GM12872 (cell line): ENCODE results near the gene MYCL.
A peak's percentile ranks its signal among the peaks of the same experiment; 100 is the strongest.

Experiments
- TF ChIP-seq, protein P1 (sequence below): IDR thresholded peaks from 3 replicates; pipeline ENCODE4 v1.5.1; 2011; ENCODE audit warnings: low read depth, mild to moderate bottlenecking, low read length, moderate library complexity; ENCODE audit not compliant: insufficient read depth

Gene MYCL

GRCh38 chr1:39927538-39927937 is 25.8 kb upstream of the MYCL start:
- TF ChIP-seq, protein P1, sequence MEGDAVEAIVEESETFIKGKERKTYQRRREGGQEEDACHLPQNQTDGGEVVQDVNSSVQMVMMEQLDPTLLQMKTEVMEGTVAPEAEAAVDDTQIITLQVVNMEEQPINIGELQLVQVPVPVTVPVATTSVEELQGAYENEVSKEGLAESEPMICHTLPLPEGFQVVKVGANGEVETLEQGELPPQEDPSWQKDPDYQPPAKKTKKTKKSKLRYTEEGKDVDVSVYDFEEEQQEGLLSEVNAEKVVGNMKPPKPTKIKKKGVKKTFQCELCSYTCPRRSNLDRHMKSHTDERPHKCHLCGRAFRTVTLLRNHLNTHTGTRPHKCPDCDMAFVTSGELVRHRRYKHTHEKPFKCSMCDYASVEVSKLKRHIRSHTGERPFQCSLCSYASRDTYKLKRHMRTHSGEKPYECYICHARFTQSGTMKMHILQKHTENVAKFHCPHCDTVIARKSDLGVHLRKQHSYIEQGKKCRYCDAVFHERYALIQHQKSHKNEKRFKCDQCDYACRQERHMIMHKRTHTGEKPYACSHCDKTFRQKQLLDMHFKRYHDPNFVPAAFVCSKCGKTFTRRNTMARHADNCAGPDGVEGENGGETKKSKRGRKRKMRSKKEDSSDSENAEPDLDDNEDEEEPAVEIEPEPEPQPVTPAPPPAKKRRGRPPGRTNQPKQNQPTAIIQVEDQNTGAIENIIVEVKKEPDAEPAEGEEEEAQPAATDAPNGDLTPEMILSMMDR, result no peak

DNA sequence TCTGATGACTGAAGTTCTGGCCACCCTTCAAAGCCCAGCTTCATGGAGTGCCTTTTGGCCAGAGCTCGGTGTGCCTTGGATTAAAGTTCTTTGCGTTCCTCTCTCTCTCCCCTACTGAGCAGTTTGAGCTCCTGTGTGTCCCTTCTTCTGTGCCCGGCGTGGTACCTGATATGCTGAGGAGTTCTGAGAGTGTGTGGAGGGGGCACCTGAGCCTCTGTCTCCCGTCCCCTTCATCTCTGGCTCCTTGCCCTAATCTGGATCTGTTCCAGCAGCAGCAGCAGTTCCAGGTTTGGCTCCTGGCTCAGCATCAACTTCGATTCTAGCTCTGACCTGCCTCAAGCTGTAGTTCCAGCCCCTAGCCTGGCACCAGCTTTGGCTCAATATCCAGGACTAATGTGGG is 25.1 kb upstream of the MYCL start:
- TF ChIP-seq, protein P1, result no peak

DNA sequence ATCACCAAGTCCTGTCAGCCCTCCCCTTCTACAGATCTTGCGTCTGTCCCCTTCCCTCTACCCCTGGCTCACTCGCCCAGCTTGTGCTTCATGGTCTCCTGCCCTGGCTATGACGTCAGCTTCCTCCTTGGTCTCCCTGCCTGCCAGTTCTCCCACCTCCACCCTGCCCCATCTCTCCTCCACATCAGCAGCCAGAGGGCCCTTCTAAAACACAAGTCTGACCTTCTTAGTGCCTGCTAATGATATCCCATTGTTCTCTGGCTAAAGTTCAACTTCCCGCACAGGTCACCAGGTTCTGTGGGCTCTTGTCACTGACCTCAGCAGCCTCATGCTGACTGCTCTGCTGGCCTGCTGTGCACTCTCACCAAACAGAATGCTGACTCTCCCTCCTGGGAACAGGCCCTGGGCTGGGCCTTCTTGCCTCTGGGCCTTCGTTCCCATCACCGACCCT is 24.7 kb upstream of the MYCL start:
- TF ChIP-seq, protein P1, result no peak

DNA sequence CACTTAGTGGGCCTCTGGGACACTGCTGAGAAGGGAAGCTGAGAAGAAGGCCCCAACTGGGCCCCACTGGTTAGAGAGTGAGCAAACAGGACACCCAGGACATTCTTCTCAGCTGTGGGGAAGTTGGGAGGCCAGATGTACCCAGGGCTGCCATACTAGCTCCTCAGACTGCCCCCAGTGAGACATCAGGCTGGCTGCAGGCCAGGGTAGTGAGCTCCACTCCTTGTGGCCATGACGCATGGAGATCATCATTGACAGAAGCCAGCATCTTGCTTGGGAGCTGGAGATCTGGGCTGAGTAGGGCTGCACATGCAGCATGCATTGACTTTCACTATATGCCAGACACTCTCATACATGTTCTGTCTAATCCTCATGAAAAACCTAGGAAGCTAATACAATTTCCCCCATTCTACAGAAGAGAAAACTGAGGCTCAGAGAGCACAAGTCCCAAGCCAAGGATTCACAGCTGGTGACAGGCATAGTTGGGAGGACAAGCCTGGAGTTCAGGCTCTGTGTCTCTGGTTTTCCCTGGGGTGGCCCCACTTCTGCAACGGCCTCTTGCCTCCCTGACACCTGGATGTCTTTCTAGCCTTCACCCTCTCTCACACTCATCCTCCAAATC is 24.1 kb upstream of the MYCL start:
- TF ChIP-seq, protein P1, result no peak

DNA sequence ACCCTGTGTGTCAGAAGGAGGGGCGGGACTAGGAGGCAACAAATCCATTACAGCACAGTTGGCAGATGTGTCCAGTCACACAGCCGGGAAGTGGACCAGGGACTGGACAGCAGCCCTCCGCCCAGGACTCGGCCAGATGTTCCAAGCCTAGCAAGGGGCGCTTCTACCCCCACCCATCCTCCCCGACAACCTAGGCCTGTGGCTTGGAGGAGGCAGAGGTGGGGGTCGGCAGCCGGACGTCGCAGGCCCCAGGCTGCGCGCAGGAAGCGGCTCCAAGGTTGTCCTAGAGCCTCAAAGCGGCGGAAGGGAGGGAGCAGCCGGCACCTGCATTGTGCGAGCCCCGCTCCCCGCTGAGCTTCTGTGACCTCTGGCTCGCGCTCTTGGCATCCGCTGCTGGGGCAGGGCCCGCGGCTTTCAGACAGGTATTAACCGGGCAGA is 20.6 kb upstream of the MYCL start:
- TF ChIP-seq, protein P1, result no peak

DNA sequence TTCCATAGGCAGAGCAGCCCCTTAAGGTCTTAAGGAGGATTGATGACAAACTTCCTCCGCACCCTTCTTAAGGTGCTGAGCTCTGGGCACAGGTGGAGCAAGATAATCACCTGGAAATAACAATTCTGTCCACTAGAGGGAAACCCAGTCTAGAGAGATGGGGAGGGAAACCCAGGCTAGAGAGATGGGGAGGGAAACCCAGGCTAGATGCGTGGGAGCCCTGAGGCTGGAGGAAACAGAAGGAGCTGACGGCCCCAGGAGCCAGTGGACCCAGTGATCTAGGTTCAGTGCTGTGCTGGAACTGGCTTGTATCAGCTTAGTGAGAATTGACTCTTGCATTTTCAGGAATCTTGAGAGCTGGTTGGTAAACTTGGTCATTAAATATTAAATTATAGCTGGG is 17.8 kb upstream of the MYCL start:
- TF ChIP-seq, protein P1, result peak; percentile 70

- TF ChIP-seq, protein P1, result no peak
Measured at GRCh38 chr1:39917825-39918224, 16.1 kb upstream of the MYCL start.
